Loucy (cell line): ENCODE data around the gene HOXD12.
A peak's percentile ranks its signal among the peaks of the same experiment; 100 is the strongest.

ENCODE experiments used
- H2AFZ ChIP-seq: fragments of 200-600 bp; sonication (generic); 2 replicates; pipeline ENCODE4 v1.6.0; 2016; ENCODE audit warnings: antibody characterized with exemption, mild to moderate bottlenecking, low read length, moderate library complexity
- H3F3A ChIP-seq: fragments of 200-600 bp; 2 replicates; pipeline ENCODE4 v1.6.0; 2016; ENCODE audit warnings: antibody characterized with exemption, low read depth, mild to moderate bottlenecking
- H3K27me3 ChIP-seq: fragments of 200-600 bp; sonication (generic); 2 replicates; pipeline ENCODE4 v1.6.1; 2014; ENCODE audit warnings: low read length, mild to moderate bottlenecking; ENCODE audit not compliant: insufficient read depth, poor library complexity, severe bottlenecking
- H3K36me3 ChIP-seq: fragments of 200-600 bp; sonication (generic); 2 replicates; pipeline ENCODE4 v1.6.1; 2016; ENCODE audit warnings: low read length; ENCODE audit not compliant: insufficient read depth
- H3K4me1 ChIP-seq: fragments of 200-600 bp; sonication (generic); 2 replicates; pipeline ENCODE4 v1.5.1; 2014; ENCODE audit warnings: low read length, mild to moderate bottlenecking; ENCODE audit not compliant: insufficient read depth, poor library complexity, severe bottlenecking
- H3K4me2 ChIP-seq: fragments of 200-600 bp; sonication (generic); 2 replicates; pipeline ENCODE4 v1.6.0; 2014; ENCODE audit warnings: antibody characterized with exemption, low read length, low read depth, mild to moderate bottlenecking; ENCODE audit not compliant: poor library complexity, severe bottlenecking
- H3K4me3 ChIP-seq: fragments of 200-600 bp; sonication (generic); 2 replicates; pipeline ENCODE4 v1.5.1; 2014; ENCODE audit warnings: low read length, mild to moderate bottlenecking, mixed read lengths; ENCODE audit not compliant: poor library complexity, severe bottlenecking
- H3K79me2 ChIP-seq: fragments of 200-600 bp; sonication (generic); 2 replicates; pipeline ENCODE4 v1.6.1; 2014; ENCODE audit warnings: low read length; ENCODE audit not compliant: insufficient read depth
- H3K9ac ChIP-seq: fragments of 200-600 bp; sonication (generic); 2 replicates; pipeline ENCODE4 v1.6.0; 2014; ENCODE audit warnings: mild to moderate bottlenecking, low read depth, low read length, moderate library complexity; ENCODE audit not compliant: poor library complexity, severe bottlenecking
- H3K9me2 ChIP-seq: fragments of 200-600 bp; sonication (generic); replicated peaks from 2 replicates; pipeline ENCODE4 v1.6.1; 2016; ENCODE audit warnings: low read depth, low read length, mixed read lengths
- H3K9me3 ChIP-seq: fragments of 200-600 bp; sonication (generic); 2 replicates; pipeline ENCODE4 v1.6.1; 2014; ENCODE audit warnings: mild to moderate bottlenecking, antibody characterized with exemption, low read length, low read depth; ENCODE audit not compliant: insufficient read depth
- H4K20me1 ChIP-seq: fragments of 200-600 bp; sonication (generic); 2 replicates; pipeline ENCODE4 v1.6.0; 2014; ENCODE audit warnings: antibody characterized with exemption, low read length, mild to moderate bottlenecking; ENCODE audit not compliant: insufficient read depth, poor library complexity, severe bottlenecking
- EZH2phosphoT487 ChIP-seq: fragments of 200-600 bp; IDR thresholded peaks from 2 replicates; pipeline ENCODE4 v1.6.1; 2018; ENCODE audit warnings: antibody characterized with exemption, mild to moderate bottlenecking, moderate library complexity, borderline replicate concordance
- TF ChIP-seq, protein P1 (sequence below): fragments of 200-600 bp; sonication (generic); conservative IDR thresholded peaks from 2 replicates; pipeline ENCODE4 v1.5.1; 2014; ENCODE audit warnings: mild to moderate bottlenecking, antibody characterized with exemption, low read length

HOXD12 gene

DNA sequence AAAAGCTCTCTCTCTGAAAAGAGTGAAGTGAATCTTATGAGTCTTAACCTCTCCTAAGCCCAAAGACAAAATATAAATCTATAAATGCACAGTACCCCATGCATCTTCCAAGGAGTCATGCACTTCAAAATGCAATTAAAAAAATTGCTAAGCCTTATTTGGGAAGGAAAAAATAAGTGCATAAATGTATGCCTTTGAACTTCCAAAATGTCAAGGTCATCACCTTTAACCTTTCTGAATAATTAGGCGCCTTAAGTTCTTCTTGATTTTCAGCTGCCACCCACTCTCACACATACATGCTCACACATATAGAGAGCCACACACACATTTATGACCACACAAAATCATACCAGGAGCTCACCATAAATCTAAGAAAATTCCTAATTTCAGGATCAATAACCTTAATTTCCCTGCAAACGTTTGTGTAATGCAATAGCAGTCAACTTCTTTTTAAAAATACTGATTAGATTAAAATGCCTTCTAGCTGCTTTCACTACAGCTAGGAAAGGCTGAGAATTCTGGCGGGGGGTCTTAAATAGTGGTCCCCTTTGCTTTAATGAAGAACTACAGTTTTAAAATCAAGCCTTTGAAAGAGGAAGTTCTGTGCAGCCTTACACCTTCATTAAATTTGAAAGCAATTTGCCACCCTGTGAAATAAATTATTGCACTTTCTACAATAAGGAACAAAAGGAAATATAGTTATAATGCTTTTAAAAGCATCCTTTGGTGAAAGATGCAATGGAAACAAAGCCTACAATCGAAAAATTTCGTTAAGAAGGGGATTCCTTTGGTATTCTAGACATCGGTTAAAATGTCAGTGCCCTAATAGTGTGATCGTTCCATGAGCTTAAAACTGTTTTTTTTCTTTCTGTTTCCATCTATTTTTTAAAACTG, 11.1 kb downstream of the HOXD12 start:
- no peaks in the 10 kb centered on the region for H3K79me2 ChIP-seq
- H3K9ac ChIP-seq: no peak overlapping the region
- no peak for TF ChIP-seq EZH2phosphoT487
- TF ChIP-seq, protein P1, sequence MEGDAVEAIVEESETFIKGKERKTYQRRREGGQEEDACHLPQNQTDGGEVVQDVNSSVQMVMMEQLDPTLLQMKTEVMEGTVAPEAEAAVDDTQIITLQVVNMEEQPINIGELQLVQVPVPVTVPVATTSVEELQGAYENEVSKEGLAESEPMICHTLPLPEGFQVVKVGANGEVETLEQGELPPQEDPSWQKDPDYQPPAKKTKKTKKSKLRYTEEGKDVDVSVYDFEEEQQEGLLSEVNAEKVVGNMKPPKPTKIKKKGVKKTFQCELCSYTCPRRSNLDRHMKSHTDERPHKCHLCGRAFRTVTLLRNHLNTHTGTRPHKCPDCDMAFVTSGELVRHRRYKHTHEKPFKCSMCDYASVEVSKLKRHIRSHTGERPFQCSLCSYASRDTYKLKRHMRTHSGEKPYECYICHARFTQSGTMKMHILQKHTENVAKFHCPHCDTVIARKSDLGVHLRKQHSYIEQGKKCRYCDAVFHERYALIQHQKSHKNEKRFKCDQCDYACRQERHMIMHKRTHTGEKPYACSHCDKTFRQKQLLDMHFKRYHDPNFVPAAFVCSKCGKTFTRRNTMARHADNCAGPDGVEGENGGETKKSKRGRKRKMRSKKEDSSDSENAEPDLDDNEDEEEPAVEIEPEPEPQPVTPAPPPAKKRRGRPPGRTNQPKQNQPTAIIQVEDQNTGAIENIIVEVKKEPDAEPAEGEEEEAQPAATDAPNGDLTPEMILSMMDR: no peak
- no peak overlapping the region for H3K4me3 ChIP-seq
- H4K20me1 ChIP-seq: no peaks in the 10 kb centered on the region
- H3K9me3 ChIP-seq: no peaks in the 10 kb centered on the region
- peaks cover 40% of the 10 kb centered on the region for H3K27me3 ChIP-seq
- no peaks in the 10 kb centered on the region for H3K9me2 ChIP-seq
- peaks cover 7% of the 10 kb centered on the region for H3K4me1 ChIP-seq
- no peaks in the 10 kb centered on the region for H3K36me3 ChIP-seq
- H2AFZ ChIP-seq: no peak overlapping the region
- 0 out of 2 replicates have a peak, but pooled peaks cover 4% of the 10 kb centered on the region for H3F3A ChIP-seq
- H3K4me2 ChIP-seq: no peak overlapping the region

DNA sequence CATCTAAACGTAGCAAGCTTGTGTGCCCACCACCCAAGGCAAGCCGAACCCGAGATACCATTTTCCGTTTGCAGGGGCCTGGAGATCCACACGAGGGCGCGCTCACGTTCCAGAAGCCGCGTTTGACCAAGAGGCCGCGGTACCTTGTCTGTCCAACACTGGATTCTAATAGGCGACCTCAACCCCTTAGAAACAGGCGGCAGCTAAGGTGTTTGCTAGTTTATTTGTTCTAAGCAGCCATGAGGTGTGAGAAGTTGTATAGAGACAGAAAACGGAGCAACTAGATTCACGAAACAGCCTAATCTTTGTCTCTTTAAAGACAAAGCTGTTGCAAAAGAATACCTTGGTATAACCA, 11.7 kb downstream of the HOXD12 start:
- H3K4me3 ChIP-seq: no peak overlapping the region
- no peak for TF ChIP-seq EZH2phosphoT487
- TF ChIP-seq, protein P1: 0 out of 2 replicates have a peak, but pooled peaks have one; percentile 13
- no peaks in the 10 kb centered on the region for H3K79me2 ChIP-seq
- H3K4me1 ChIP-seq: peaks cover 10% of the 10 kb centered on the region
- H3K4me2 ChIP-seq: no peak overlapping the region
- H3K27me3 ChIP-seq: peaks cover 45% of the 10 kb centered on the region
- H3K9me3 ChIP-seq: no peaks in the 10 kb centered on the region
- H3K36me3 ChIP-seq: no peaks in the 10 kb centered on the region
- H3F3A ChIP-seq: 0 out of 2 replicates have a peak, but pooled peaks cover 4% of the 10 kb centered on the region
- no peaks in the 10 kb centered on the region for H4K20me1 ChIP-seq
- H2AFZ ChIP-seq: no peak overlapping the region
- H3K9ac ChIP-seq: no peak overlapping the region
- no peaks in the 10 kb centered on the region for H3K9me2 ChIP-seq

DNA sequence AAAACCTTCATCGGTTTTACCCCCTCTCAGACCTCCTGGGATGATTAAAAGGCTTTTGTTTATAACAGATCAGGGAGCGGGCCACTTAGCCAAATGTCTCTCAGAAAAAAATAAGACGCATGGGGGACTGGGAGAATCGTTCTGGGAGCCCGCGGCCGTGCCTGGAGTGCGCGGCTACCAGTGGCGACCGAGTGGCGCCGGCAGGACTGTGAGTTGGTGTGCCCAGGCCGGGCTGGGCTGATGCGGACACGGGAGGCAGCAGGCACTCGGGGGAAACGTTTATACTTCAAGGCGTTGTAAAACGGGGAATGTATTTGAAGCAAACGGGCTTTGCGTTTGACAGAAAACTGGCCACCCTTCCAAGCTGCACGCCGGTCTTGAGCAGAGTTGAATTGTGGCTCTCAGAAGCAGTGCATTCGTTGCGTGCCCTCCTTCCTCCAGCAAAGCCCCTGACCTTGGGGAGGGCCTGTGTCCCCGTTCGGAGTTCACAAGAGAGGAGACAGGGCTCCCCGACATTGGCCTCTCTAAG, 12.3 kb downstream of the HOXD12 start:
- no peaks in the 10 kb centered on the region for H3K79me2 ChIP-seq
- peaks cover 10% of the 10 kb centered on the region for H3K4me1 ChIP-seq
- no peaks in the 10 kb centered on the region for H3K36me3 ChIP-seq
- no peak overlapping the region for H3K4me2 ChIP-seq
- no peaks in the 10 kb centered on the region for H3K9me3 ChIP-seq
- TF ChIP-seq, protein P1: no peak
- TF ChIP-seq EZH2phosphoT487: no peak
- H3K9ac ChIP-seq: no peak overlapping the region
- no peaks in the 10 kb centered on the region for H4K20me1 ChIP-seq
- peaks cover 52% of the 10 kb centered on the region for H3K27me3 ChIP-seq
- H3K9me2 ChIP-seq: no peaks in the 10 kb centered on the region
- H3F3A ChIP-seq: 0 out of 2 replicates have a peak, but pooled peaks cover 4% of the 10 kb centered on the region
- H2AFZ ChIP-seq: no peak overlapping the region
- H3K4me3 ChIP-seq: no peak overlapping the region
